B cell (primary cell): ENCODE results near the gene DISP3. TPM values are rescaled to one million over a fixed set of nuclear protein-coding genes. Genes with fewer than 3 reads are reported as not detected.

Experiments
- ATAC-seq: fragments of 200-7000 bp; cut with Tn5 transposase; one replicate; pipeline ENCODE4 v1.10.0; 2021; ENCODE audit warnings: low read depth, mild to moderate bottlenecking, moderate number of reproducible peaks, moderate library complexity
- CTCF ChIA-PET: fragments of 350-600 bp; sonication (Branson Sonifier 250); formaldehyde crosslinking; loops from one replicate; lab custom pipeline; 2021; ENCODE audit warnings: antibody characterized with exemption, inconsistent platforms; lab: Charles Lee
- POLR2A ChIA-PET: fragments of 350-600 bp; sonication (Branson Sonifier 250); formaldehyde crosslinking; loops from one replicate; lab custom pipeline; 2021; ENCODE audit warnings: antibody characterized with exemption; lab: Charles Lee
- DNase-seq: peaks from one replicate; pipeline ENCODE4 v3.0.0; 2013
- H2AFZ ChIP-seq: 2 replicates; pipeline ENCODE4 v1.6.1; 2012; ENCODE audit warnings: mild to moderate bottlenecking, low read depth, low read length; ENCODE audit not compliant: insufficient read depth, poor library complexity, severe bottlenecking
- H3K27ac ChIP-seq, 2 donors: 1 replicate in 1 of 2; 2 replicates in 1 of 2; pipeline ENCODE4 v1.5.1; 2012 to 2013; ENCODE audit warnings: low read length in 2 of 2, mild to moderate bottlenecking in 2 of 2, moderate library complexity in 1 of 2
- H3K27me3 ChIP-seq, 4 experiments: fragments of 200-600 bp in 1 of 4; sonication (generic) in 1 of 4; replicated peaks in 1 of 4; 1 replicate in 2 of 4; 2 replicates in 2 of 4; pipeline versions ENCODE4 v1.6.1 to v1.7.0; 2013 to 2016; ENCODE audit warnings: low read length in 3 of 4, mild to moderate bottlenecking in 2 of 4, mixed read lengths in 1 of 4, moderate library complexity in 1 of 4; ENCODE audit not compliant: insufficient read depth in 4 of 4, control insufficient read depth in 3 of 4; ENCODE audit errors: control extremely low read depth in 1 of 4
- H3K36me3 ChIP-seq, 2 experiments: replicated peaks in 1 of 2; 1 replicate in 1 of 2; 2 replicates in 1 of 2; pipeline versions ENCODE4 v1.6.1 to v1.7.1; 2013; ENCODE audit warnings: low read length in 1 of 2; ENCODE audit not compliant: insufficient read depth in 2 of 2, control insufficient read depth in 1 of 2; ENCODE audit errors: control extremely low read depth in 1 of 2, extremely low read depth in 1 of 2
- H3K4me1 ChIP-seq, 2 donors: fragments of 200-600 bp in 1 of 2; sonication (generic) in 1 of 2; 1 replicate in 1 of 2; 2 replicates in 1 of 2; pipeline versions ENCODE4 v1.5.1 to v1.6.1; 2013 to 2017; ENCODE audit warnings: low read length in 2 of 2; ENCODE audit not compliant: control insufficient read depth in 2 of 2, insufficient read depth in 2 of 2
- H3K4me2 ChIP-seq: replicated peaks from 2 replicates; pipeline ENCODE3; 2012; ENCODE audit warnings: mild to moderate bottlenecking, low read depth, low read length; ENCODE audit not compliant: poor library complexity, severe bottlenecking
- H3K4me3 ChIP-seq, 5 experiments: fragments of 200-600 bp in 1 of 5; sonication (generic) in 1 of 5; 1 replicate in 3 of 5; 2 replicates in 2 of 5; pipeline versions ENCODE4 v1.5.1 to v1.7.0; 2011 to 2016; ENCODE audit warnings: low read length in 4 of 5, mild to moderate bottlenecking in 4 of 5, low read depth in 2 of 5, control low read depth in 1 of 5, moderate library complexity in 1 of 5; ENCODE audit not compliant: insufficient read depth in 1 of 5; ENCODE audit errors: control extremely low read depth in 1 of 5, extremely low read depth in 1 of 5
- H3K79me2 ChIP-seq: fragments of 200-600 bp; sonication (generic); one replicate; pipeline ENCODE4 v1.6.0; 2016; ENCODE audit warnings: low read length; ENCODE audit not compliant: control insufficient read depth, insufficient read depth
- H3K9ac ChIP-seq: fragments of 200-600 bp; sonication (generic); 2 replicates; pipeline ENCODE4 v1.6.1; 2017; ENCODE audit warnings: mild to moderate bottlenecking, low read length, moderate library complexity
- H3K9me3 ChIP-seq, 3 donors: one replicate each; pipeline versions ENCODE4 v1.6.1 to v1.7.1; 2013; ENCODE audit warnings: low read length in 2 of 3; ENCODE audit not compliant: control insufficient read depth in 2 of 3, insufficient read depth in 1 of 3; ENCODE audit errors: control extremely low read depth in 1 of 3
- H4K20me1 ChIP-seq: 2 replicates; pipeline ENCODE4 v1.6.0; 2012; ENCODE audit warnings: mild to moderate bottlenecking, low read length; ENCODE audit not compliant: insufficient read depth, control insufficient read depth, poor library complexity, severe bottlenecking
- H3K27ac Mint-ChIP-seq: one replicate; pipeline ENCODE4 v1.8.0; 2021; ENCODE audit warnings: mixed read lengths
- H3K27me3 Mint-ChIP-seq: one replicate; pipeline ENCODE4 v1.8.0; 2021; ENCODE audit warnings: mixed read lengths
- H3K4me1 Mint-ChIP-seq: one replicate; pipeline ENCODE4 v1.8.0; 2021; ENCODE audit warnings: mixed read lengths
- H3K4me3 Mint-ChIP-seq: one replicate; pipeline ENCODE4 v1.8.0; 2021; ENCODE audit warnings: mixed read lengths
- H3K9me3 Mint-ChIP-seq: one replicate; pipeline ENCODE4 v1.8.0; 2022; ENCODE audit warnings: mixed read lengths; ENCODE audit not compliant: insufficient read depth
- EZH2 ChIP-seq: IDR thresholded peaks from 2 replicates; pipeline ENCODE4 v1.6.1; 2012; ENCODE audit warnings: borderline replicate concordance, low read depth, mild to moderate bottlenecking, moderate library complexity, low read length; ENCODE audit not compliant: insufficient read depth, poor library complexity, severe bottlenecking
- whole genome bisulfite sequencing: methylation state at CpG from one replicate; pipeline ENCODE4 v1.1.5; 2013; ENCODE audit warnings: missing lambda C conversion rate; ENCODE audit not compliant: insufficient coverage; 5-methylcytosine and 5-hydroxymethylcytosine counted together
- intact Hi-C: fragments of 100-400 bp; cut with micrococcal nuclease; formaldehyde crosslinking; loops from one replicate; pipeline ENCODE4 v1.10.0; 2022
- polyA plus RNA-seq: library from polyadenylated mRNA; depleted of rRNA; stranded (reverse); fragments of >200 nt; gene quantifications from 2 replicates; pipeline ENCODE4 v1.2.3, GENCODE V29; 2012
- total RNA-seq, 2 donors: library from RNA; stranded (reverse); fragments of 120-200 nt in 1 of 2; gene quantifications; 1 replicate in 1 of 2; 2 replicates in 1 of 2; pipeline versions ENCODE4 v1.2.3 to v1.2.4, GENCODE V29; 2013 to 2022
- TF ChIP-seq, protein P1 (sequence below): fragments of 200-600 bp; IDR thresholded peaks from one replicate; pipeline ENCODE4 v1.8.0; 2022; ENCODE audit warnings: antibody characterized with exemption, mild to moderate bottlenecking

DISP3 gene
- total and polyA plus RNA-seq, 2 donors (not counting 1 experiment from before 2014, with no cell fraction given) = 0.25 to 1.6 TPM

DNA sequence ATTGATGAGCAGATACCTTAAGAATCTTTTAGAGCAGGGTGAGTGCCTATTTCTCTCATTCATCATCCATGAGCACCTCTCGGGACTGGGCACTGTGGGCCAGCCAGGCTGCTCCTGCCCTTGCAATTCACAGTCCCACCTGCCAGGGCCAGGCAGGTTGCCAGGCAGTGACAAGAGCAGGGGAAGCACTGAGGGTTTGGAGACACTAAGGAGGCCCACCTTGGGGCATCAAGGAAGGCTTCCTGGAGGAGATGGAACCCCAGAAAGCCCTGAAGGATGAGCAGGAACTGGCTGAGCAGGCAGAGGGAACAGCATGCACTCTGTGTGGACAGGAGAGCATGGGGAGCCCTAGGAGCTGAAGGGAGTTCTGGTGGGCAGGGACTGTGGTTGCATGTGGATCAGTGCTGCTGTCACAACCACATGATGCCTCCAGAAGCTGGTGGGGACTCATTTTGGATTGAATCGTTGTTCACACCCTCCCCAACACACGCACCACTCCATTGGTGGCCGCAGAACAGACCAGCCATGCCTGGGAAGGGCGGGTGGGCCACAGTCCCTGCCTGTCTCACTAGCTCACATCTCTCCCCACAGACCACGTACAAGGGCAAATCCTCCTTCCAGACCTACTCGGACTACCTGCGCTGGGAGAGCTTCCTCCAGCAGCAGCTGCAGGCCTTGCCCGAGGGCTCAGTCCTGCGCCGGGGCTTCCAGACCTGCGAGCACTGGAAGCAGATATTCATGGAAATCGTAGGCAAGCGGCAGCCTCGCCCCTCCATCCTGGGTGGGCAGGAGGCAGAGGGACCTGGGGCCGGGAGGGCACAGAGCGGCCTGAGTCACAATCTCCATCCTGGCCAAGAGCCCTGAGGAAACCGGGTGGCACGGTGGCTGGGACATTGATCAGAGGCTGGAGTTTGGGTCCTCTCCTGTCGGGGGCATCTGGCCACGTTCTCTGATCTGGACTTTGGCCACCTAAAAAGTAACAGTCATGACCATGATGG lies 55.1 kb downstream of the DISP3 start:
- DNase-seq = no peak
- Histone ChIP-seq H3K27me3 (no peaks in the 10 kb centered on the region), H4K20me1 (no peaks in the 10 kb centered on the region), H3K4me3 (no peak overlapping the region), H3K9me3 (no peaks in the 10 kb centered on the region), H2AFZ (no peak overlapping the region), H3K4me1 (no peaks in the 10 kb centered on the region), H3K36me3 (no peaks in the 10 kb centered on the region), H3K9ac (no peak overlapping the region), H3K27ac (no peak overlapping the region), H3K79me2 (no peaks in the 10 kb centered on the region), H3K4me2 (no peak overlapping the region)
- ChIA-PET POLR2A (no interaction called here), CTCF (interaction anchor here (0.7 kb wide), 1 partner anchor 55 kb away, joined by 3 read pairs; the partner anchor contains the start of gene DISP3)
- Mint-ChIP-seq H3K27ac (no peak overlapping the region), H3K4me3 (no peak overlapping the region), H3K4me1 (no peaks in the 10 kb centered on the region), H3K9me3 (no peaks in the 10 kb centered on the region), H3K27me3 (peaks cover 4% of the 10 kb centered on the region)
- intact Hi-C loops = no loop called here
- no peak for ATAC-seq
- TF ChIP-seq, protein P1, sequence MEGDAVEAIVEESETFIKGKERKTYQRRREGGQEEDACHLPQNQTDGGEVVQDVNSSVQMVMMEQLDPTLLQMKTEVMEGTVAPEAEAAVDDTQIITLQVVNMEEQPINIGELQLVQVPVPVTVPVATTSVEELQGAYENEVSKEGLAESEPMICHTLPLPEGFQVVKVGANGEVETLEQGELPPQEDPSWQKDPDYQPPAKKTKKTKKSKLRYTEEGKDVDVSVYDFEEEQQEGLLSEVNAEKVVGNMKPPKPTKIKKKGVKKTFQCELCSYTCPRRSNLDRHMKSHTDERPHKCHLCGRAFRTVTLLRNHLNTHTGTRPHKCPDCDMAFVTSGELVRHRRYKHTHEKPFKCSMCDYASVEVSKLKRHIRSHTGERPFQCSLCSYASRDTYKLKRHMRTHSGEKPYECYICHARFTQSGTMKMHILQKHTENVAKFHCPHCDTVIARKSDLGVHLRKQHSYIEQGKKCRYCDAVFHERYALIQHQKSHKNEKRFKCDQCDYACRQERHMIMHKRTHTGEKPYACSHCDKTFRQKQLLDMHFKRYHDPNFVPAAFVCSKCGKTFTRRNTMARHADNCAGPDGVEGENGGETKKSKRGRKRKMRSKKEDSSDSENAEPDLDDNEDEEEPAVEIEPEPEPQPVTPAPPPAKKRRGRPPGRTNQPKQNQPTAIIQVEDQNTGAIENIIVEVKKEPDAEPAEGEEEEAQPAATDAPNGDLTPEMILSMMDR = no peak
- no peak for TF ChIP-seq EZH2
- WGBS = 88% methylated on average over 21 of the region's 21 CpGs

GRCh38 chr1:11534846-11535245 lies 55.9 kb downstream of the DISP3 start:
- no peaks in the 10 kb centered on the region for H3K27me3 ChIP-seq
- no peak for ATAC-seq
- no peaks in the 10 kb centered on the region for H3K9me3 Mint-ChIP-seq
- H3K9me3 ChIP-seq = no peaks in the 10 kb centered on the region
- H3K27ac Mint-ChIP-seq = no peak overlapping the region
- no peak overlapping the region for H2AFZ ChIP-seq
- no peaks in the 10 kb centered on the region for H3K4me1 Mint-ChIP-seq
- intact Hi-C loops = no loop called here
- H3K36me3 ChIP-seq = no peaks in the 10 kb centered on the region
- no peak overlapping the region for H3K4me3 Mint-ChIP-seq
- no peak overlapping the region for H3K9ac ChIP-seq
- H3K4me1 ChIP-seq = no peaks in the 10 kb centered on the region
- ChIA-PET POLR2A (no interaction called here), CTCF (interaction anchor here (0.7 kb wide), 1 partner anchor 56 kb away, joined by 3 read pairs; the partner anchor contains the start of gene DISP3)
- no peak overlapping the region for H3K27ac ChIP-seq
- no peaks in the 10 kb centered on the region for H4K20me1 ChIP-seq
- WGBS = 80% methylated on average over 17 of the region's 17 CpGs
- H3K79me2 ChIP-seq = no peaks in the 10 kb centered on the region
- peaks cover 4% of the 10 kb centered on the region for H3K27me3 Mint-ChIP-seq
- DNase-seq = no peak
- H3K4me3 ChIP-seq = no peak overlapping the region
- no peak overlapping the region for H3K4me2 ChIP-seq
- TF ChIP-seq, protein P1 = no peak
- no peak for TF ChIP-seq EZH2
